ENCODE data around the gene KLHL29.

The KLHL29 gene

DNA sequence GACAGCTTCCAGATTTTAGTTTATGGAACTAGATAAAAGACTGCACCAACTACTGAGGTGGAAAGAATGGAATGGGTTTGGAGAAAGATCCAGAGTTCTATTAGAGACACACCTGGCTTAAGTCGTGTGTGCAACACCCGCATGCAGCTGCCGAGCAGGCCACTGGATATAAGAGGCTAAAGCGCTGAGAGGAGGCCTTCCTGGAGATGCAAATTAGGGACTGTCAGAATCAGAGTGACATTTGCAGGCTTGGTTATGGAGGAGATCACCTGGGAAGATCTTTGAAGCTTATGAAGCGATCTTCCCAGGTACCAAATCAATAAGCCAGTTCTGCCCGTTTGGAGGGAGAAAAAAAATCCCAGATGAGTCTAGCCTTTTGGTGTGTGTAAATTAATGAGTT lies 30.4 kb upstream of the KLHL29 start:
- H3K4me3 ChIP-seq (ENCODE audit: low read depth, low read length): no peak overlapping the region
- TF ChIP-seq POLR2A (IDR thresholded peaks at IDR 0.05; ENCODE audit: extremely low read depth, insufficient read length) (no peak), MYC (IDR thresholded peaks at IDR 0.05; ENCODE audit: low read depth, low read length) (no peak)
- TF ChIP-seq, protein P1, sequence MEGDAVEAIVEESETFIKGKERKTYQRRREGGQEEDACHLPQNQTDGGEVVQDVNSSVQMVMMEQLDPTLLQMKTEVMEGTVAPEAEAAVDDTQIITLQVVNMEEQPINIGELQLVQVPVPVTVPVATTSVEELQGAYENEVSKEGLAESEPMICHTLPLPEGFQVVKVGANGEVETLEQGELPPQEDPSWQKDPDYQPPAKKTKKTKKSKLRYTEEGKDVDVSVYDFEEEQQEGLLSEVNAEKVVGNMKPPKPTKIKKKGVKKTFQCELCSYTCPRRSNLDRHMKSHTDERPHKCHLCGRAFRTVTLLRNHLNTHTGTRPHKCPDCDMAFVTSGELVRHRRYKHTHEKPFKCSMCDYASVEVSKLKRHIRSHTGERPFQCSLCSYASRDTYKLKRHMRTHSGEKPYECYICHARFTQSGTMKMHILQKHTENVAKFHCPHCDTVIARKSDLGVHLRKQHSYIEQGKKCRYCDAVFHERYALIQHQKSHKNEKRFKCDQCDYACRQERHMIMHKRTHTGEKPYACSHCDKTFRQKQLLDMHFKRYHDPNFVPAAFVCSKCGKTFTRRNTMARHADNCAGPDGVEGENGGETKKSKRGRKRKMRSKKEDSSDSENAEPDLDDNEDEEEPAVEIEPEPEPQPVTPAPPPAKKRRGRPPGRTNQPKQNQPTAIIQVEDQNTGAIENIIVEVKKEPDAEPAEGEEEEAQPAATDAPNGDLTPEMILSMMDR (IDR thresholded peaks at IDR 0.05; ENCODE audit: low read depth, low read length): no peak
- TF ChIP-seq, protein P2, sequence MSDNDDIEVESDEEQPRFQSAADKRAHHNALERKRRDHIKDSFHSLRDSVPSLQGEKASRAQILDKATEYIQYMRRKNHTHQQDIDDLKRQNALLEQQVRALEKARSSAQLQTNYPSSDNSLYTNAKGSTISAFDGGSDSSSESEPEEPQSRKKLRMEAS (IDR thresholded peaks at IDR 0.05; ENCODE audit: low read depth, low read length): no peak
- DNase-seq (ENCODE audit: low read depth): no peak

GRCh38 chr2:23355001-23355400 lies 30.0 kb upstream of the KLHL29 start:
- TF ChIP-seq MYC (IDR thresholded peaks at IDR 0.05; ENCODE audit: low read depth, low read length) (no peak), POLR2A (IDR thresholded peaks at IDR 0.05; ENCODE audit: extremely low read depth, insufficient read length) (no peak)
- TF ChIP-seq, protein P2 (IDR thresholded peaks at IDR 0.05; ENCODE audit: low read depth, low read length): no peak
- TF ChIP-seq, protein P1 (IDR thresholded peaks at IDR 0.05; ENCODE audit: low read depth, low read length): no peak
- no peak for DNase-seq (ENCODE audit: low read depth)
- no peak overlapping the region for H3K4me3 ChIP-seq (ENCODE audit: low read depth, low read length)

DNA sequence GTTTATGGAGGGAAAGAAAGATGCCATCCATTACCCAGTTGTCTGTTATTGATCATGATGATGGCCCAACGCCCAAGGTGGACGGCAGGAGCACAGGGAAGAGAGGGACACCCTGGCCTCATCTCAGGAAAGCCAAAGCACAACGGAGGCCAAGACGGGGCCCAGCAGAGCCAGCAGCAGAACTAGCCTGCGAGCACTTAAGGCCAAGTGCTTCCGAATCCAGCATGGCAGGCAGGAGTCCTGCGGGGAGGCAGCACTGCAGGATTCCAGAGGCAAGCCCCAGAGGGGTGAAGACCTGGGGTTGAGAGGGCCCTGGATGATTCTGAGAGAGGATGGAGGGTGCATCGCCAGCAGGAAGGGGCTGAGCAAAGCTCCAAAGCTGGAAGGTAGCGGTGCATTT lies 28.3 kb upstream of the KLHL29 start:
- TF ChIP-seq, protein P1 (IDR thresholded peaks at IDR 0.05; ENCODE audit: low read depth, low read length): no peak
- H3K4me3 ChIP-seq (ENCODE audit: low read depth, low read length): no peak overlapping the region

DNA sequence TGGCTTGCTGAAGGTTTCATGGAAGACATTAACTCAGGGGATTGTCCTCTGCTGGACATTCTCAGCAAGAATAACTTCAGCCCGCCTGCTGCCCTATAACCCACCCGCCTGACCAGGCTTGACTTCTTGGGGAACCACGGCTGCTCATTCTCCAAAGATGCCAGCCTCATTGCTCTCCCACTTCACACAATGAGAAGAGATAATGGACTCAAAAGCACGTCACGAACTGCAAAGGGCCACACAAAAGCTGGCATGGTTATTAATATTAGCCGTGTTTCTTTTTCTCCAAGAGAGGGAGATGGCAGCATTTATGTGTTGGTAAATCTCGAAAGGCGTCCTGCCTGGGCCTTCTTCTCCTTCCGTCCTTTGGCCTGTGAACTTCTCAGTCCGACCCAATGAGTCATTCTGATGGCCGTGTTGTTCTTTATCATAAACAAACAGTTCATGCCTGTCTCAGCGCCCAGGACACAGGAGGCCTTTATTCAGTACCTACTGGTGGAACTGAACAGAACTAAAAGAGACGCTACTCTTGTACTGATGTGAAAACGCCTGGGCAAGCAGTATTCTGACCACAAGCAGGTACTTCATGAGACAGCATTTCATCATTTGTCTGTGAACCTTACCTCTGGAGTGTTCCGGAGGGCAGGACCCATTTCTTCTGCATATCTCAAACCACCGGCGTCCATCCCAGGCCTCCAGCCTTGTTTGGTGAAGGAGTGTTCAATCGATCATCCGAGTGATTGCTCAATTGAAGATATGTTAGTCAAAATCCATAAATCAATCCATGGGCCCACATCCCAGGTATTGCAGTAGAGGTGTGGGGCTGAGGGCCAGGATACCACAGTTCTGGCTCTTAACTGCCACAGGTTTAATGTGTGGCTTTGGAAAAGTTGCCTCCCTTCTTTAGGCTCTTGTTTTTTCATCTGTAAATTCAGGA lies 25.1 kb upstream of the KLHL29 start:
- H3K4me3 ChIP-seq (ENCODE audit: low read depth, low read length): no peak overlapping the region
- DNase-seq (ENCODE audit: low read depth): no peak
- TF ChIP-seq, protein P2 (IDR thresholded peaks at IDR 0.05; ENCODE audit: low read depth, low read length): no peak
- TF ChIP-seq MYC (IDR thresholded peaks at IDR 0.05; ENCODE audit: low read depth, low read length) (no peak), POLR2A (IDR thresholded peaks at IDR 0.05; ENCODE audit: extremely low read depth, insufficient read length) (no peak)
- TF ChIP-seq, protein P1 (IDR thresholded peaks at IDR 0.05; ENCODE audit: low read depth, low read length): no peak

More for the DNA sequence above, 28.3 kb upstream of the KLHL29 start:
- DNase-seq (ENCODE audit: low read depth): no peak

DNA sequence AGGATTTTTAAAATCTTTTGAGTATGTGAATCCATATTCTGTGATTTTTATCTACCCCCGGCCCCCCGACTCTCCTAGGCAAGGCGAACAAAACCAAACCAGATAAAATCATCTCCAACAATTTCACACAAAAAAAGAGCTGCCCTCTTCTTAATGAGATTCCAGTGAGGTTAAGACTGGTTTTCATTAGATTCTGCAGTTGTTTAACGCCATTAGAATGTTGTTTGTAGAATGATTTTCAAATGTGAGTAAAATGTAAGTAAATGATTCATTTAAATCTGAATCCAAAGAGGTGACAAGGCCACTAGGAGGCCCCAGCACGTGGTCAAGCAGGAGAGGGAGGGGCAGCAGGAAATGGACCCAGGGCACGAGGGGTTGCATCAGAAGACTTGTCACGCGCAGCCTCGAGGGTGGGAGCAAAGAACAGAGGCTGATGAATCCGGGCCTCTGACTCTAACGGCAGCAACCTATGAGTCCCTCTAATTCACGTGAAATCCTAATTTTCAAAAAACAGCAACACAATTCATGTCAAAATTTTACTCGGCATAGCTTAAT lies 24.3 kb upstream of the KLHL29 start:
- peak; percentile 44 for DNase-seq (ENCODE audit: low read depth)
- no peak for TF ChIP-seq POLR2A (IDR thresholded peaks at IDR 0.05; ENCODE audit: extremely low read depth, insufficient read length)
- TF ChIP-seq, protein P2 (IDR thresholded peaks at IDR 0.05; ENCODE audit: low read depth, low read length): peak; percentile 71

GRCh38 chr2:23361152-23361551 lies 23.8 kb upstream of the KLHL29 start:
- DNase-seq (ENCODE audit: low read depth): no peak
- no peak overlapping the region for H3K4me3 ChIP-seq (ENCODE audit: low read depth, low read length)
- TF ChIP-seq POLR2A (IDR thresholded peaks at IDR 0.05; ENCODE audit: extremely low read depth, insufficient read length): no peak

More for the DNA sequence above, 24.3 kb upstream of the KLHL29 start:
- H3K4me3 ChIP-seq (ENCODE audit: low read depth, low read length): no peak overlapping the region

Data from NB4 (cell line).